HepG2 (cell line): ENCODE results near the gene ANKHD1. TPM values are rescaled to one million over a fixed set of nuclear protein-coding genes. Genes with fewer than 3 reads are reported as not detected.

Experiments used
- ATAC-seq: fragments of 200-7000 bp; cut with Tn5 transposase; 3 replicates; pipeline ENCODE4 v1.9.1; 2020; ENCODE audit warnings: mild to moderate bottlenecking, moderate library complexity
- BruUV-seq: library from RNA; stranded (reverse); fragments of 400-500 nt; replicated peaks from 2 replicates; lab custom pipeline; 2021; lab: Mats Ljungman, UMichigan
- CTCF ChIA-PET: fragments of 300-600 bp; formaldehyde crosslinking; extraction: SDS; loops from one replicate; lab custom pipeline; 2021; ENCODE audit warnings: low total read pairs, inconsistent platforms, low intra/inter-chr PET ratio; lab: Yijun Ruan, JAX
- POLR2A ChIA-PET: fragments of 350-600 bp; sonication (Branson Sonifier 250); formaldehyde crosslinking; loops from one replicate; lab custom pipeline; 2020; ENCODE audit warnings: antibody characterized with exemption, inconsistent platforms; lab: Yijun Ruan, JAX
- DNase-seq: peaks from one replicate; pipeline ENCODE4 v3.0.0-alpha.2; 2015; ENCODE audit warnings: low spot score
- FAIRE-seq: peaks from 3 replicates; lab custom pipeline; 2011; peaks lifted over from hg19 to GRCh38; lab: Jason Lieb, UNC
- H2AFZ ChIP-seq: one replicate; pipeline ENCODE4 v1.6.1; 2011; ENCODE audit warnings: low read length, inconsistent platforms
- H3K27ac ChIP-seq: fragments of 300-600 bp; 3 replicates; pipeline ENCODE4 v1.8.0; 2011; ENCODE audit warnings: mixed run types, mild to moderate bottlenecking, mixed read lengths, low read length, inconsistent platforms; ENCODE audit not compliant: insufficient read depth; ENCODE audit errors: extremely low read length
- H3K27me3 ChIP-seq, 2 experiments: fragments of 200-600 bp in 1 of 2; 2 replicates in 1 of 2; 3 replicates in 1 of 2; pipeline versions ENCODE4 v1.6.0 to v1.8.0; 2011; ENCODE audit warnings: low read length in 2 of 2, mild to moderate bottlenecking in 2 of 2, moderate library complexity in 2 of 2, inconsistent platforms in 1 of 2; ENCODE audit not compliant: insufficient read depth in 2 of 2, control insufficient read depth in 1 of 2
- H3K36me3 ChIP-seq, 2 experiments: fragments of 200-600 bp in 1 of 2; replicated peaks in 1 of 2; 2 replicates in 1 of 2; 3 replicates in 1 of 2; pipeline versions ENCODE4 v1.5.1 to v1.8.0; 2011; ENCODE audit warnings: low read length in 2 of 2, inconsistent platforms in 1 of 2; ENCODE audit not compliant: insufficient read depth in 2 of 2, control insufficient read depth in 1 of 2
- H3K4me1 ChIP-seq: 2 replicates; pipeline ENCODE4 v1.5.1; 2012; ENCODE audit warnings: low read length, inconsistent platforms; ENCODE audit not compliant: insufficient read depth
- H3K4me2 ChIP-seq: 2 replicates; pipeline ENCODE4 v1.6.0; 2011; ENCODE audit warnings: low read depth, low read length, inconsistent platforms
- H3K4me3 ChIP-seq, 3 experiments: fragments of 200-600 bp in 1 of 3; sonication (generic), shearing (Covaris generic) in 1 of 3; replicated peaks in 1 of 3; 2 replicates each; pipeline ENCODE4 v1.5.1; 2011 to 2016; ENCODE audit warnings: low read length in 3 of 3, inconsistent platforms in 2 of 3, low read depth in 2 of 3, mild to moderate bottlenecking in 2 of 3, control low read depth in 1 of 3, mixed read lengths in 1 of 3; ENCODE audit not compliant: insufficient read depth in 1 of 3
- H3K79me2 ChIP-seq: one replicate; pipeline ENCODE4 v1.6.1; 2011; ENCODE audit warnings: low read length, inconsistent platforms; ENCODE audit not compliant: insufficient read depth
- H3K9ac ChIP-seq: 2 replicates; pipeline ENCODE4 v1.6.0; 2011; ENCODE audit warnings: mild to moderate bottlenecking, low read depth, low read length, inconsistent platforms; ENCODE audit not compliant: insufficient read depth
- H3K9me3 ChIP-seq: 2 replicates; pipeline ENCODE4 v1.5.1; 2012; ENCODE audit warnings: mild to moderate bottlenecking, low read length
- H4K20me1 ChIP-seq: 2 replicates; pipeline ENCODE4 v1.6.0; 2011; ENCODE audit warnings: inconsistent platforms, mild to moderate bottlenecking, low read length, moderate library complexity; ENCODE audit not compliant: insufficient read depth
- DPF2 ChIP-seq: sonication (generic); formaldehyde crosslinking; IDR thresholded peaks from 2 replicates; pipeline ENCODE4 v1.4.0; 2020; ENCODE audit warnings: mild to moderate bottlenecking, low read depth, missing genetic modification reagents, borderline replicate concordance
- RARA ChIP-seq: IDR thresholded peaks from 2 replicates; pipeline ENCODE4 v1.6.1; 2016; ENCODE audit warnings: missing genetic modification reagents, missing compliant biosample characterization
- SIX1 ChIP-seq: sonication (generic); formaldehyde crosslinking; IDR thresholded peaks from 2 replicates; pipeline ENCODE4 v1.4.0; 2020; ENCODE audit warnings: missing genetic modification reagents, borderline replicate concordance
- SRY ChIP-seq: sonication (generic); formaldehyde crosslinking; IDR thresholded peaks from 2 replicates; pipeline ENCODE4 v1.8.0; 2022; ENCODE audit warnings: mild to moderate bottlenecking, missing genetic modification reagents
- TAF15 ChIP-seq: fragments of 200-400 bp; formaldehyde crosslinking; IDR thresholded peaks from one replicate; pipeline ENCODE4 v1.6.1; 2018; ENCODE audit warnings: mild to moderate bottlenecking, low read depth, low read length; ENCODE audit not compliant: poor library complexity, severe bottlenecking
- TBL1XR1 ChIP-seq: fragments of 150-350 bp; IDR thresholded peaks from 2 replicates; pipeline ENCODE4 v1.6.1; 2014; ENCODE audit warnings: borderline replicate concordance, low read length; ENCODE audit not compliant: partially characterized antibody
- ZFP37 ChIP-seq: sonication (generic); formaldehyde crosslinking; IDR thresholded peaks from 2 replicates; pipeline ENCODE4 v1.4.0; 2020; ENCODE audit warnings: missing genetic modification reagents, borderline replicate concordance
- ZNF788 ChIP-seq: sonication (generic); formaldehyde crosslinking; IDR thresholded peaks from 2 replicates; pipeline ENCODE4 v1.5.0; 2020; ENCODE audit warnings: mild to moderate bottlenecking, missing genetic modification reagents, borderline replicate concordance
- WGBS: methylation state at CpG from one replicate; pipeline ENCODE4 v1.1.6; 2017; ENCODE audit warnings: low lambda C conversion rate; 5-methylcytosine and 5-hydroxymethylcytosine counted together
- in situ Hi-C: cut with HindIII; loops from 2 replicates; pipeline ENCODE4 v1.10.0; 2017; ENCODE audit warnings: low pct_unique_long_range_greater_than_20kb; ENCODE audit not compliant: extremely low pct_ligation_motif_present
- intact Hi-C: fragments of 100-400 bp; cut with micrococcal nuclease; formaldehyde crosslinking; loops from one replicate; pipeline ENCODE4 v1.10.0; 2022; ENCODE audit not compliant: unreplicated experiment
- polyA plus RNA-seq, 8 experiments: library from polyadenylated mRNA; depleted of rRNA in 3 of 8; stranded (reverse) in 7 of 8; unstranded in 1 of 8; fragments of >200 nt; fragmentation: Illumina TruSeq in 4 of 8; extraction: Trizol in 4 of 8; gene quantifications; 2 replicates each; pipeline versions ENCODE4 v1.2.1 to v1.2.3, GENCODE V29; 2011 to 2016; ENCODE audit warnings: low read depth in 4 of 8, missing spikeins in 1 of 8, mixed read lengths in 1 of 8; ENCODE audit not compliant: insufficient read depth in 1 of 8
- total RNA-seq, 5 experiments: library from RNA; depleted of rRNA; stranded (reverse); fragments of >200 nt; fragmentation: Illumina TruSeq; extraction: Trizol; gene quantifications; 2 replicates each; pipeline ENCODE4 v1.2.3, GENCODE V29; 2016; ENCODE audit warnings: low read depth in 1 of 5
- TF ChIP-seq, protein P1 (sequence below): sonication (generic); formaldehyde crosslinking; IDR thresholded peaks from 2 replicates; pipeline ENCODE4 v1.8.0; 2022; ENCODE audit warnings: missing genetic modification reagents, mild to moderate bottlenecking, borderline replicate concordance

ANKHD1 gene
- total and polyA plus RNA-seq, 2 of the 13 experiments (the other 11 are each of a cell fraction or from before 2014, with no cell fraction given), result 69.9 to 82.0 TPM

GRCh38 chr5:140364472-140364765 lies 37.2 kb upstream of the ANKHD1 start:
- ChIA-PET POLR2A (no interaction called here), CTCF (no interaction called here)
- DNase-seq (no peak), FAIRE-seq (no peak), ATAC-seq (no peak)
- no peaks in the 10 kb centered on the region for H3K79me2 ChIP-seq
- TF ChIP-seq, protein P1, sequence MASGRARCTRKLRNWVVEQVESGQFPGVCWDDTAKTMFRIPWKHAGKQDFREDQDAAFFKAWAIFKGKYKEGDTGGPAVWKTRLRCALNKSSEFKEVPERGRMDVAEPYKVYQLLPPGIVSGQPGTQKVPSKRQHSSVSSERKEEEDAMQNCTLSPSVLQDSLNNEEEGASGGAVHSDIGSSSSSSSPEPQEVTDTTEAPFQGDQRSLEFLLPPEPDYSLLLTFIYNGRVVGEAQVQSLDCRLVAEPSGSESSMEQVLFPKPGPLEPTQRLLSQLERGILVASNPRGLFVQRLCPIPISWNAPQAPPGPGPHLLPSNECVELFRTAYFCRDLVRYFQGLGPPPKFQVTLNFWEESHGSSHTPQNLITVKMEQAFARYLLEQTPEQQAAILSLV (CRISPR knock-in tag), result no peak
- TF ChIP-seq TBL1XR1, result no peak
- TF ChIP-seq SIX1, result no peak
- TF ChIP-seq SRY (CRISPR knock-in tag), result no peak
- TF ChIP-seq TAF15, result no peak
- no peak for TF ChIP-seq ZFP37 (CRISPR knock-in tag)
- H3K27ac ChIP-seq, result no peak overlapping the region
- H2AFZ ChIP-seq, result no peak overlapping the region
- peaks cover 0 to 8% of the 10 kb centered on the region in 2 experiments; a peak in 1 of 5 replicates for H3K27me3 ChIP-seq
- in situ Hi-C loops, result loop anchor here (5.0 to 10.0 kb wide), 2 partner anchors 122 to 370 kb away; no protein-coding TSS in a partner anchor
- no peak overlapping the region for H3K9ac ChIP-seq
- H3K4me2 ChIP-seq, result no peak overlapping the region
- no peaks in the 10 kb centered on the region for H3K9me3 ChIP-seq
- no TSS peak for BruUV-seq
- H3K4me3 ChIP-seq, result no peak overlapping the region
- no peaks in the 10 kb centered on the region for H3K36me3 ChIP-seq
- H4K20me1 ChIP-seq, result no peaks in the 10 kb centered on the region
- 43% methylated on average over 2 of the region's 3 CpGs for WGBS
- peaks cover 20% of the 10 kb centered on the region for H3K4me1 ChIP-seq
- intact Hi-C loops, result no loop called here

GRCh38 chr5:140365282-140365681 lies 36.4 kb upstream of the ANKHD1 start:
- POLR2A ChIA-PET, result no interaction called here
- Histone ChIP-seq H2AFZ (no peak overlapping the region), H3K9ac (no peak overlapping the region), H4K20me1 (no peaks in the 10 kb centered on the region), H3K27ac (no peak overlapping the region), H3K4me1 (peaks cover 20% of the 10 kb centered on the region), H3K36me3 (no peaks in the 10 kb centered on the region), H3K4me2 (no peak overlapping the region), H3K27me3 (peaks cover 0 to 8% of the 10 kb centered on the region in 2 experiments; a peak in 1 of 5 replicates), H3K4me3 (no peak overlapping the region), H3K79me2 (no peaks in the 10 kb centered on the region), H3K9me3 (no peaks in the 10 kb centered on the region)
- 42% methylated on average over 3 of the region's 3 CpGs for WGBS
- FAIRE-seq, result no peak
- CTCF ChIA-PET, result no interaction called here
- intact Hi-C loops, result no loop called here
- in situ Hi-C loops, result loop anchor here (10.0 kb wide), 1 partner anchor 370 kb away; no protein-coding TSS in a partner anchor
- ATAC-seq, result no peak
- DNase-seq, result no peak
- no TSS peak for BruUV-seq
- TF ChIP-seq RARA (CRISPR knock-in tag) (no peak), ZNF788 (CRISPR knock-in tag) (no peak), DPF2 (CRISPR knock-in tag) (no peak)
- TF ChIP-seq, all 625 proteins: peak for 0
